ENCODE measurements around the gene PEDS1. TPM values are rescaled to one million over a fixed set of nuclear protein-coding genes. Genes with fewer than 3 reads are reported as not detected.
"Not testable (repeated sequence)": the region's sequence is repeated elsewhere in the genome, so short reads cannot be mapped to it uniquely, and the experiment has no call there.

PEDS1 gene
- polyA plus RNA-seq, 1 donor from 2014 or later = 10.0 TPM

DNA sequence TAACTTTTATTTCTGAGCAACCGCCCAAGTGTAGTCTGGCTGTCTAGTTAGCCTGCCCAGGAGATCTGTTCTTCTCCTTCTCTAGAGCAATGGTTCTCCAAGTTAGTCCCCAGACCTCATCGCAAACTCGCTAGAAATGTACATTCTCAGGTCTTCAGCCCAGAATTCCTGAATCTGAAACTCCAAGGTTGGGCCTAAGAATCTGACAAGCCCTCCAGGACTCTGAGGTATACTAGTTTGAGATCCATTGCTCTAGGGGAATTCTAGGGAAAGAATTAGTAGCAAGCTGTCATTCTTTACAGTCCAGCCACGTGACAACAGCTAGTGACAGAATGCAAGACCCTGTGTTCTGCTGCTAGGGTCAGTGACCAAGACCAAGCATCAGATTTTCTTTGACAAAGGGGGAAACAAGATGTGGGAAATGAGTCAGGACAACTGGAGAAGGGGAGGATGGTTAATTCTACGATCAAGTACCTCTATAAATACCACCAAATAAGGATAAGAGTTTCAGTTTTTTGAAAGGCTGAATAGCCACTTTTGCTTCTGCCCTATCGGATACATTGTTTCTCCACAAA lies 46.4 kb downstream of the PEDS1 start:
- no peak overlapping the region for H3K27ac ChIP-seq (ENCODE audit: low read length)

DNA sequence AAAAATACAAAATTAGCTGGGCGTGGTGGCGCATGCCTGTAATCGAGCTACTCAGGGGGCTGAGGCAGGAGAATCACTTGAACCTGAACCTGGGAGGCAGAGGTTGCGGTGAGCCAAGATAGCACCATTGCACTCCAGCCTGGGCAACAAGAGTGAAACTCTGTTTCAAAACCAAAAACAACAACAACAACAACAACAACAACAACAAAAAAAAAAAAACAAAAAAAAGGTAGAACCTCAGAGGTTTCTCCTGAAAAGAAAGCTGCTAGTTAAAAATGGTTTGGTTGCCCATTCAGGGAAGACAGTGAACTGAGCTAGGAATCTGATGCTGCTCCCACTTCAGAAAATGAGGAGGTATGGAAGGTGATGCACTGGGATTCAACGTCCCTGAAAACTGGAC lies 46.9 kb downstream of the PEDS1 start:
- peaks cover 70% of the 10 kb centered on the region for H3K79me2 ChIP-seq (replicated peaks; ENCODE audit: insufficient read depth, low read length)
- H3K4me2 ChIP-seq (ENCODE audit: low read length); H3F3A ChIP-seq (ENCODE audit: insufficient read depth, low read length, poor library complexity, severe bottlenecking); H3K4me3 ChIP-seq (ENCODE audit: low read length); H4K20me1 ChIP-seq (ENCODE audit: insufficient read depth); H2AFZ ChIP-seq (ENCODE audit: low read depth, low read length); H3K27me3 ChIP-seq (ENCODE audit: insufficient read depth, low read depth, low read length); H3K9me3 ChIP-seq (ENCODE audit: low read length); H3K36me3 ChIP-seq (ENCODE audit: insufficient read depth, low read length); H3K9ac ChIP-seq (ENCODE audit: low read length); H3K27ac ChIP-seq (ENCODE audit: low read length); H3K9me2 ChIP-seq (ENCODE audit: insufficient read depth, low read length): not testable (repeated sequence)

More for the DNA sequence above, 46.4 kb downstream of the PEDS1 start:
- H3K36me3 ChIP-seq (ENCODE audit: insufficient read depth, low read length) = no peaks in the 10 kb centered on the region
- no peak overlapping the region for H2AFZ ChIP-seq (ENCODE audit: low read depth, low read length)
- H3K9ac ChIP-seq (ENCODE audit: low read length) = no peak overlapping the region
- no peaks in the 10 kb centered on the region for H3F3A ChIP-seq (ENCODE audit: insufficient read depth, low read length, poor library complexity, severe bottlenecking)
- TF ChIP-seq, protein P1, sequence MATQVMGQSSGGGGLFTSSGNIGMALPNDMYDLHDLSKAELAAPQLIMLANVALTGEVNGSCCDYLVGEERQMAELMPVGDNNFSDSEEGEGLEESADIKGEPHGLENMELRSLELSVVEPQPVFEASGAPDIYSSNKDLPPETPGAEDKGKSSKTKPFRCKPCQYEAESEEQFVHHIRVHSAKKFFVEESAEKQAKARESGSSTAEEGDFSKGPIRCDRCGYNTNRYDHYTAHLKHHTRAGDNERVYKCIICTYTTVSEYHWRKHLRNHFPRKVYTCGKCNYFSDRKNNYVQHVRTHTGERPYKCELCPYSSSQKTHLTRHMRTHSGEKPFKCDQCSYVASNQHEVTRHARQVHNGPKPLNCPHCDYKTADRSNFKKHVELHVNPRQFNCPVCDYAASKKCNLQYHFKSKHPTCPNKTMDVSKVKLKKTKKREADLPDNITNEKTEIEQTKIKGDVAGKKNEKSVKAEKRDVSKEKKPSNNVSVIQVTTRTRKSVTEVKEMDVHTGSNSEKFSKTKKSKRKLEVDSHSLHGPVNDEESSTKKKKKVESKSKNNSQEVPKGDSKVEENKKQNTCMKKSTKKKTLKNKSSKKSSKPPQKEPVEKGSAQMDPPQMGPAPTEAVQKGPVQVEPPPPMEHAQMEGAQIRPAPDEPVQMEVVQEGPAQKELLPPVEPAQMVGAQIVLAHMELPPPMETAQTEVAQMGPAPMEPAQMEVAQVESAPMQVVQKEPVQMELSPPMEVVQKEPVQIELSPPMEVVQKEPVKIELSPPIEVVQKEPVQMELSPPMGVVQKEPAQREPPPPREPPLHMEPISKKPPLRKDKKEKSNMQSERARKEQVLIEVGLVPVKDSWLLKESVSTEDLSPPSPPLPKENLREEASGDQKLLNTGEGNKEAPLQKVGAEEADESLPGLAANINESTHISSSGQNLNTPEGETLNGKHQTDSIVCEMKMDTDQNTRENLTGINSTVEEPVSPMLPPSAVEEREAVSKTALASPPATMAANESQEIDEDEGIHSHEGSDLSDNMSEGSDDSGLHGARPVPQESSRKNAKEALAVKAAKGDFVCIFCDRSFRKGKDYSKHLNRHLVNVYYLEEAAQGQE (IDR thresholded peaks at IDR 0.05; ENCODE audit: borderline replicate concordance) = no peak
- TF ChIP-seq POLR2AphosphoS5 (IDR thresholded peaks at IDR 0.05) (no peak), MXI1 (conservative IDR thresholded peaks at IDR 0.05; ENCODE audit: poor library complexity, severe bottlenecking) (no peak), SMC3 (conservative IDR thresholded peaks at IDR 0.05; ENCODE audit: poor library complexity) (no peak), RAD21 (conservative IDR thresholded peaks at IDR 0.05) (no peak), EZH2 (IDR thresholded peaks at IDR 0.05; ENCODE audit: borderline replicate concordance, insufficient read depth, low read length, poor library complexity, severe bottlenecking) (no peak)
- TF ChIP-seq, protein P2, sequence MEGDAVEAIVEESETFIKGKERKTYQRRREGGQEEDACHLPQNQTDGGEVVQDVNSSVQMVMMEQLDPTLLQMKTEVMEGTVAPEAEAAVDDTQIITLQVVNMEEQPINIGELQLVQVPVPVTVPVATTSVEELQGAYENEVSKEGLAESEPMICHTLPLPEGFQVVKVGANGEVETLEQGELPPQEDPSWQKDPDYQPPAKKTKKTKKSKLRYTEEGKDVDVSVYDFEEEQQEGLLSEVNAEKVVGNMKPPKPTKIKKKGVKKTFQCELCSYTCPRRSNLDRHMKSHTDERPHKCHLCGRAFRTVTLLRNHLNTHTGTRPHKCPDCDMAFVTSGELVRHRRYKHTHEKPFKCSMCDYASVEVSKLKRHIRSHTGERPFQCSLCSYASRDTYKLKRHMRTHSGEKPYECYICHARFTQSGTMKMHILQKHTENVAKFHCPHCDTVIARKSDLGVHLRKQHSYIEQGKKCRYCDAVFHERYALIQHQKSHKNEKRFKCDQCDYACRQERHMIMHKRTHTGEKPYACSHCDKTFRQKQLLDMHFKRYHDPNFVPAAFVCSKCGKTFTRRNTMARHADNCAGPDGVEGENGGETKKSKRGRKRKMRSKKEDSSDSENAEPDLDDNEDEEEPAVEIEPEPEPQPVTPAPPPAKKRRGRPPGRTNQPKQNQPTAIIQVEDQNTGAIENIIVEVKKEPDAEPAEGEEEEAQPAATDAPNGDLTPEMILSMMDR (IDR thresholded peaks at IDR 0.05; ENCODE audit: poor library complexity, severe bottlenecking) = no peak
- no peak overlapping the region for H3K4me2 ChIP-seq (ENCODE audit: low read length)
- H3K9me2 ChIP-seq (ENCODE audit: insufficient read depth, low read length) = no peaks in the 10 kb centered on the region
- H3K27me3 ChIP-seq (ENCODE audit: insufficient read depth, low read depth, low read length) = no peaks in the 10 kb centered on the region
- H3K79me2 ChIP-seq (replicated peaks; ENCODE audit: insufficient read depth, low read length) = peaks cover 70% of the 10 kb centered on the region
- no peaks in the 10 kb centered on the region for H3K9me3 ChIP-seq (ENCODE audit: low read length)
- H4K20me1 ChIP-seq (ENCODE audit: insufficient read depth) = peaks cover 3% of the 10 kb centered on the region
- no peak overlapping the region for H3K4me3 ChIP-seq (ENCODE audit: low read length)

Other genes with a start within 250 kb of the PEDS1 start
- gene SPATA2, start 238.2 kb downstream of the PEDS1 start, polyA plus RNA-seq = 1.7 and 1.9 TPM in 2 replicates
- gene RNF114, start 217.3 kb downstream of the PEDS1 start, polyA plus RNA-seq = 109 and 129 TPM in 2 replicates
- 0.31 TPM in 1 of 2 replicates, not detected in the other for gene SNAI1, start 170.7 kb downstream of the PEDS1 start, polyA plus RNA-seq
- gene UBE2V1, start 40.6 kb downstream of the PEDS1 start, polyA plus RNA-seq = 34.4 and 44.2 TPM in 2 replicates
- 0.59 and 0.94 TPM in 2 replicates for gene CEBPB, start 37.1 kb upstream of the PEDS1 start, polyA plus RNA-seq